WTC11 (cell line): ENCODE measurements around the gene TRIM59. TPM values are rescaled to one million over a fixed set of nuclear protein-coding genes. Genes with fewer than 3 reads are reported as not detected.

Experiments used
- ATAC-seq: fragments of 200-7000 bp; cut with Tn5 transposase; 2 replicates; pipeline ENCODE4 v1.10.0; 2021; ENCODE audit warnings: mild to moderate bottlenecking, moderate library complexity
- CTCF ChIA-PET: fragments of 300-600 bp; sonication (Branson Sonifier 250); formaldehyde crosslinking; loops from one replicate; lab custom pipeline; 2021; ENCODE audit warnings: antibody characterized with exemption; lab: Charles Lee
- POLR2A ChIA-PET: fragments of 350-600 bp; sonication (Branson Sonifier 250); formaldehyde crosslinking; loops from one replicate; lab custom pipeline; 2021; ENCODE audit warnings: antibody characterized with exemption; lab: Charles Lee
- DNase-seq: peaks from one replicate; pipeline ENCODE4 v3.0.0; 2021; ENCODE audit warnings: low spot score
- H3K27ac Mint-ChIP-seq: 2 replicates; pipeline ENCODE4 v1.8.0; 2021; ENCODE audit warnings: mixed read lengths
- H3K27me3 Mint-ChIP-seq: 2 replicates; pipeline ENCODE4 v1.8.0; 2021; ENCODE audit warnings: low read depth, mild to moderate bottlenecking, moderate library complexity, mixed read lengths
- H3K36me3 Mint-ChIP-seq: 2 replicates; pipeline ENCODE4 v1.8.0; 2021; ENCODE audit warnings: mixed read lengths
- H3K4me1 Mint-ChIP-seq: 2 replicates; pipeline ENCODE4 v1.8.0; 2022; ENCODE audit warnings: mixed read lengths
- H3K4me3 Mint-ChIP-seq: 2 replicates; pipeline ENCODE4 v1.8.0; 2021; ENCODE audit warnings: mild to moderate bottlenecking, moderate library complexity, mixed read lengths
- H3K9me3 Mint-ChIP-seq: 2 replicates; pipeline ENCODE4 v1.8.0; 2021; ENCODE audit warnings: mixed read lengths
- CBFB ChIP-seq: sonication (generic); formaldehyde crosslinking; IDR thresholded peaks from 2 replicates; pipeline ENCODE4 v1.8.1; 2022; ENCODE audit warnings: mild to moderate bottlenecking, low read depth, missing genetic modification reagents
- HMGA2 ChIP-seq: fragments of 250-450 bp; sonication (Bioruptor Pico); IDR thresholded peaks from 2 replicates; pipeline ENCODE4 v1.4.0; 2021; ENCODE audit warnings: mild to moderate bottlenecking, moderate library complexity
- KAT7 ChIP-seq: sonication (generic); formaldehyde crosslinking; IDR thresholded peaks from 2 replicates; pipeline ENCODE4 v1.8.1; 2023; ENCODE audit warnings: missing genetic modification reagents, mild to moderate bottlenecking, borderline replicate concordance
- MYBL2 ChIP-seq: sonication (generic); formaldehyde crosslinking; IDR thresholded peaks from 2 replicates; pipeline ENCODE4 v1.8.1; 2023; ENCODE audit warnings: mild to moderate bottlenecking, moderate library complexity, missing genetic modification reagents
- NR1H2 ChIP-seq: sonication (generic); formaldehyde crosslinking; IDR thresholded peaks from 2 replicates; pipeline ENCODE4 v1.9.0; 2021; ENCODE audit warnings: mild to moderate bottlenecking, moderate library complexity, missing genetic modification reagents
- NR2C2 ChIP-seq: sonication (generic); formaldehyde crosslinking; IDR thresholded peaks from 2 replicates; pipeline ENCODE4 v1.8.0; 2022; ENCODE audit warnings: mild to moderate bottlenecking, missing genetic modification reagents
- NR3C1 ChIP-seq: sonication (generic); formaldehyde crosslinking; conservative IDR thresholded peaks from 2 replicates; pipeline ENCODE4 v1.8.1; 2023; ENCODE audit warnings: low read depth, mild to moderate bottlenecking, missing genetic modification reagents
- OVOL2 ChIP-seq: fragments of 250-450 bp; sonication (Bioruptor Pico); IDR thresholded peaks from 2 replicates; pipeline ENCODE4 v1.9.0; 2021; ENCODE audit warnings: mild to moderate bottlenecking, borderline replicate concordance
- SOX15 ChIP-seq: fragments of 250-450 bp; sonication (Bioruptor Pico); IDR thresholded peaks from 2 replicates; pipeline ENCODE4 v1.9.0; 2021; ENCODE audit warnings: mild to moderate bottlenecking
- SP1 ChIP-seq: sonication (generic); formaldehyde crosslinking; conservative IDR thresholded peaks from 2 replicates; pipeline ENCODE4 v1.8.1; 2022; ENCODE audit warnings: missing genetic modification reagents
- TCF7 ChIP-seq: sonication (generic); formaldehyde crosslinking; IDR thresholded peaks from 2 replicates; pipeline ENCODE4 v1.8.0; 2022; ENCODE audit warnings: mild to moderate bottlenecking, low read depth, missing genetic modification reagents, moderate library complexity
- TEAD1 ChIP-seq: sonication (generic); formaldehyde crosslinking; IDR thresholded peaks from 2 replicates; pipeline ENCODE4 v1.8.0; 2022; ENCODE audit warnings: mild to moderate bottlenecking, missing genetic modification reagents
- ZNF138 ChIP-seq: sonication (generic); formaldehyde crosslinking; conservative IDR thresholded peaks from 2 replicates; pipeline ENCODE4 v1.8.1; 2022; ENCODE audit warnings: mild to moderate bottlenecking, moderate library complexity, missing genetic modification reagents
- ZNF232 ChIP-seq: sonication (generic); formaldehyde crosslinking; IDR thresholded peaks from 2 replicates; pipeline ENCODE4 v1.8.0; 2022; ENCODE audit warnings: mild to moderate bottlenecking, missing genetic modification reagents
- ZNF263 ChIP-seq: sonication (generic); formaldehyde crosslinking; IDR thresholded peaks from 2 replicates; pipeline ENCODE4 v1.8.1; 2022; ENCODE audit warnings: low read depth, mild to moderate bottlenecking, moderate library complexity, missing genetic modification reagents
- ZNF317 ChIP-seq: sonication (generic); formaldehyde crosslinking; IDR thresholded peaks from 2 replicates; pipeline ENCODE4 v1.8.1; 2023; ENCODE audit warnings: low read depth, mild to moderate bottlenecking, moderate library complexity, missing genetic modification reagents, borderline replicate concordance
- ZNF416 ChIP-seq: fragments of 250-450 bp; sonication (Bioruptor Pico); IDR thresholded peaks from 2 replicates; pipeline ENCODE4 v1.9.0; 2021; ENCODE audit warnings: mild to moderate bottlenecking, inconsistent platforms
- total RNA-seq: library from RNA; stranded (reverse); gene quantifications from 3 replicates; pipeline ENCODE4 v1.2.3, GENCODE V29; 2021
- TF ChIP-seq, protein P1 (sequence below): sonication (generic); formaldehyde crosslinking; IDR thresholded peaks from 2 replicates; pipeline ENCODE4 v1.8.1; 2023; ENCODE audit warnings: mild to moderate bottlenecking, missing genetic modification reagents, moderate library complexity
- TF ChIP-seq, protein P2 (sequence below): sonication (generic); formaldehyde crosslinking; IDR thresholded peaks from 2 replicates; pipeline ENCODE4 v1.8.0; 2023; ENCODE audit warnings: mild to moderate bottlenecking, missing genetic modification reagents
- TF ChIP-seq, protein P3 (sequence below): sonication (generic); formaldehyde crosslinking; IDR thresholded peaks from 2 replicates; pipeline ENCODE4 v1.8.1; 2022; ENCODE audit warnings: mild to moderate bottlenecking, missing genetic modification reagents, moderate library complexity, borderline replicate concordance
- TF ChIP-seq, protein P4 (sequence below): sonication (generic); formaldehyde crosslinking; IDR thresholded peaks from 2 replicates; pipeline ENCODE4 v1.8.1; 2022; ENCODE audit warnings: mild to moderate bottlenecking, moderate library complexity, missing genetic modification reagents
- TF ChIP-seq, protein P5 (sequence below): sonication (generic); formaldehyde crosslinking; IDR thresholded peaks from 2 replicates; pipeline ENCODE4 v1.8.0; 2022; ENCODE audit warnings: mild to moderate bottlenecking, missing genetic modification reagents
- TF ChIP-seq, protein P6 (sequence below): sonication (generic); formaldehyde crosslinking; IDR thresholded peaks from 2 replicates; pipeline ENCODE4 v1.8.1; 2023; ENCODE audit warnings: mild to moderate bottlenecking, moderate library complexity, missing genetic modification reagents
- TF ChIP-seq, protein P7 (sequence below): sonication (generic); formaldehyde crosslinking; IDR thresholded peaks from 2 replicates; pipeline ENCODE4 v1.8.1; 2023; ENCODE audit warnings: mild to moderate bottlenecking, missing genetic modification reagents
- TF ChIP-seq, protein P8 (sequence below): fragments of 250-450 bp; sonication (Bioruptor Pico); IDR thresholded peaks from 2 replicates; pipeline ENCODE4 v1.9.0; 2021; ENCODE audit warnings: mild to moderate bottlenecking
- TF ChIP-seq, protein P9 (sequence below): fragments of 250-450 bp; sonication (Bioruptor Pico); IDR thresholded peaks from 2 replicates; pipeline ENCODE4 v2.1.2; 2022; ENCODE audit warnings: mild to moderate bottlenecking, moderate library complexity

TRIM59 gene
- total RNA-seq, 1 experiment from 2014 or later = 32.4 TPM

DNA sequence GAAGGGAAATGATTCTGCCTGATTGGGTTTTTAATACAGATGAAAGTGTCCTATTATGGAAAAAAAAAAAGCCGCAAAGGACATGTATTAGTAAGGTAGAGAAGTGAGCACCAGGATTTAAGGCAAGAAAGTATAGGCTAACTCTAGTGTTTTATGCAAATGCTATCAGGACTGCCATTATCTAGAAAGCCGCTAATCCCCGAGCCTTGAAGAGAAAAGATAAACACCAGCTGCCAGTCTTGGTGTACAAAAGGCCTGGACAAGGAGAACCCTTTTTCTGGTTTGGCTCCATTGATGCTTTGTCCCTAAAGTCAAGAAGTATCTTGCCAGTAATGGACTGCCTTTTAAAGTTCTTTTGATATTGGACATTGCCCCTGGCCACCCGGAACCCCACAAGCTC, 8.6 kb upstream of the TRIM59 start:
- CTCF ChIA-PET = interaction anchor here (0.6 kb wide), 1 partner anchor 16 kb away, joined by 3 read pairs; no protein-coding TSS in a partner anchor
- peaks cover 40% of the 10 kb centered on the region for H3K27me3 Mint-ChIP-seq
- no peak overlapping the region for H3K4me3 Mint-ChIP-seq
- ATAC-seq (no peak), DNase-seq (no peak)
- no peaks in the 10 kb centered on the region for H3K36me3 Mint-ChIP-seq
- H3K4me1 Mint-ChIP-seq = no peaks in the 10 kb centered on the region; the same call in 1 of the 2 replicates
- TF ChIP-seq MYBL2 (CRISPR knock-in tag) (no peak), SP1 (CRISPR knock-in tag) (no peak), KAT7 (CRISPR knock-in tag) (no peak), TCF7 (CRISPR knock-in tag) (no peak), ZNF317 (no peak), NR1H2 (CRISPR knock-in tag) (no peak), ZNF263 (CRISPR knock-in tag) (no peak), ZNF232 (CRISPR knock-in tag) (no peak), NR3C1 (no peak), ZNF138 (no peak), OVOL2 (CRISPR knock-in tag) (no peak)
- TF ChIP-seq, protein P1, sequence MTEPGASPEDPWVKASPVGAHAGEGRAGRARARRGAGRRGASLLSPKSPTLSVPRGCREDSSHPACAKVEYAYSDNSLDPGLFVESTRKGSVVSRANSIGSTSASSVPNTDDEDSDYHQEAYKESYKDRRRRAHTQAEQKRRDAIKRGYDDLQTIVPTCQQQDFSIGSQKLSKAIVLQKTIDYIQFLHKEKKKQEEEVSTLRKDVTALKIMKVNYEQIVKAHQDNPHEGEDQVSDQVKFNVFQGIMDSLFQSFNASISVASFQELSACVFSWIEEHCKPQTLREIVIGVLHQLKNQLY = no peak
- TF ChIP-seq, protein P2, sequence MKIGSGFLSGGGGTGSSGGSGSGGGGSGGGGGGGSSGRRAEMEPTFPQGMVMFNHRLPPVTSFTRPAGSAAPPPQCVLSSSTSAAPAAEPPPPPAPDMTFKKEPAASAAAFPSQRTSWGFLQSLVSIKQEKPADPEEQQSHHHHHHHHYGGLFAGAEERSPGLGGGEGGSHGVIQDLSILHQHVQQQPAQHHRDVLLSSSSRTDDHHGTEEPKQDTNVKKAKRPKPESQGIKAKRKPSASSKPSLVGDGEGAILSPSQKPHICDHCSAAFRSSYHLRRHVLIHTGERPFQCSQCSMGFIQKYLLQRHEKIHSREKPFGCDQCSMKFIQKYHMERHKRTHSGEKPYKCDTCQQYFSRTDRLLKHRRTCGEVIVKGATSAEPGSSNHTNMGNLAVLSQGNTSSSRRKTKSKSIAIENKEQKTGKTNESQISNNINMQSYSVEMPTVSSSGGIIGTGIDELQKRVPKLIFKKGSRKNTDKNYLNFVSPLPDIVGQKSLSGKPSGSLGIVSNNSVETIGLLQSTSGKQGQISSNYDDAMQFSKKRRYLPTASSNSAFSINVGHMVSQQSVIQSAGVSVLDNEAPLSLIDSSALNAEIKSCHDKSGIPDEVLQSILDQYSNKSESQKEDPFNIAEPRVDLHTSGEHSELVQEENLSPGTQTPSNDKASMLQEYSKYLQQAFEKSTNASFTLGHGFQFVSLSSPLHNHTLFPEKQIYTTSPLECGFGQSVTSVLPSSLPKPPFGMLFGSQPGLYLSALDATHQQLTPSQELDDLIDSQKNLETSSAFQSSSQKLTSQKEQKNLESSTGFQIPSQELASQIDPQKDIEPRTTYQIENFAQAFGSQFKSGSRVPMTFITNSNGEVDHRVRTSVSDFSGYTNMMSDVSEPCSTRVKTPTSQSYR (CRISPR knock-in tag) = no peak
- TF ChIP-seq, protein P3, sequence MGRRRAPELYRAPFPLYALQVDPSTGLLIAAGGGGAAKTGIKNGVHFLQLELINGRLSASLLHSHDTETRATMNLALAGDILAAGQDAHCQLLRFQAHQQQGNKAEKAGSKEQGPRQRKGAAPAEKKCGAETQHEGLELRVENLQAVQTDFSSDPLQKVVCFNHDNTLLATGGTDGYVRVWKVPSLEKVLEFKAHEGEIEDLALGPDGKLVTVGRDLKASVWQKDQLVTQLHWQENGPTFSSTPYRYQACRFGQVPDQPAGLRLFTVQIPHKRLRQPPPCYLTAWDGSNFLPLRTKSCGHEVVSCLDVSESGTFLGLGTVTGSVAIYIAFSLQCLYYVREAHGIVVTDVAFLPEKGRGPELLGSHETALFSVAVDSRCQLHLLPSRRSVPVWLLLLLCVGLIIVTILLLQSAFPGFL (CRISPR knock-in tag) = no peak
- TF ChIP-seq, protein P4, sequence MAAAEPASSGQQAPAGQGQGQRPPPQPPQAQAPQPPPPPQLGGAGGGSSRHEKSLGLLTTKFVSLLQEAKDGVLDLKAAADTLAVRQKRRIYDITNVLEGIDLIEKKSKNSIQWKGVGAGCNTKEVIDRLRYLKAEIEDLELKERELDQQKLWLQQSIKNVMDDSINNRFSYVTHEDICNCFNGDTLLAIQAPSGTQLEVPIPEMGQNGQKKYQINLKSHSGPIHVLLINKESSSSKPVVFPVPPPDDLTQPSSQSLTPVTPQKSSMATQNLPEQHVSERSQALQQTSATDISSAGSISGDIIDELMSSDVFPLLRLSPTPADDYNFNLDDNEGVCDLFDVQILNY (CRISPR knock-in tag) = no peak
- TF ChIP-seq, protein P5, sequence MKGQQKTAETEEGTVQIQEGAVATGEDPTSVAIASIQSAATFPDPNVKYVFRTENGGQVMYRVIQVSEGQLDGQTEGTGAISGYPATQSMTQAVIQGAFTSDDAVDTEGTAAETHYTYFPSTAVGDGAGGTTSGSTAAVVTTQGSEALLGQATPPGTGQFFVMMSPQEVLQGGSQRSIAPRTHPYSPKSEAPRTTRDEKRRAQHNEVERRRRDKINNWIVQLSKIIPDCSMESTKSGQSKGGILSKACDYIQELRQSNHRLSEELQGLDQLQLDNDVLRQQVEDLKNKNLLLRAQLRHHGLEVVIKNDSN (CRISPR knock-in tag) = no peak
- POLR2A ChIA-PET = interaction anchor here (0.7 to 3.5 kb wide), 2 partner anchors 9 to 23 kb away, joined by 6 to 12 read pairs; partner anchors contain the start of gene TRIM59
- no peak overlapping the region for H3K27ac Mint-ChIP-seq
- H3K9me3 Mint-ChIP-seq = peaks cover 12% of the 10 kb centered on the region

DNA sequence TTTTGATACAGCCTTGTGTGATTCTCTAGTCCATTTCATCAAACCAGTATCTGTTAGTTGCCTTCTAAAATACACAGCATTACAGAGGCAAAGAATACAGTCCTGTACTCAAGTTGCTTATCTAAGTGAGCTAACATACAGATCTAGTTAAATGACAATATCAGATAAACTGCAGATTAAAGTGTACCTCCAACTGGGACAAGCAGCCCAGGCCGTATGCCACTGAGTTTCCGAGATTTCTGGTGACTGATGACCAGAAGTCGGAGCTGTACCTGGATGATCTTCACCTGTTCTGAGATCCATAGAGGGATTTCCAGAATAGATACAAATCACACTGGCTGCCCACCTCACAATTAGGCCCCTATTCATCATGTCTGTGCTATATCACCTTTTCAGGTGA, 6.3 kb upstream of the TRIM59 start:
- ATAC-seq = no peak
- peaks cover 7% of the 10 kb centered on the region for H3K9me3 Mint-ChIP-seq
- no peak overlapping the region for H3K4me3 Mint-ChIP-seq
- H3K27ac Mint-ChIP-seq = no peak overlapping the region
- H3K4me1 Mint-ChIP-seq = 0 out of 2 replicates have a peak, but pooled peaks cover 2% of the 10 kb centered on the region
- no peak for DNase-seq
- H3K36me3 Mint-ChIP-seq = no peaks in the 10 kb centered on the region
- peaks cover 20% of the 10 kb centered on the region for H3K27me3 Mint-ChIP-seq
- CTCF ChIA-PET = no interaction called here
- POLR2A ChIA-PET = interaction anchor here (0.7 kb wide), 1 partner anchor 464 kb away, joined by 3 read pairs; no protein-coding TSS in a partner anchor
- TF ChIP-seq TEAD1 (CRISPR knock-in tag) = no peak
- no peak for TF ChIP-seq ZNF416 (CRISPR knock-in tag)
- TF ChIP-seq HMGA2 (CRISPR knock-in tag) = no peak
- no peak for TF ChIP-seq SOX15 (CRISPR knock-in tag)
- TF ChIP-seq, protein P6, sequence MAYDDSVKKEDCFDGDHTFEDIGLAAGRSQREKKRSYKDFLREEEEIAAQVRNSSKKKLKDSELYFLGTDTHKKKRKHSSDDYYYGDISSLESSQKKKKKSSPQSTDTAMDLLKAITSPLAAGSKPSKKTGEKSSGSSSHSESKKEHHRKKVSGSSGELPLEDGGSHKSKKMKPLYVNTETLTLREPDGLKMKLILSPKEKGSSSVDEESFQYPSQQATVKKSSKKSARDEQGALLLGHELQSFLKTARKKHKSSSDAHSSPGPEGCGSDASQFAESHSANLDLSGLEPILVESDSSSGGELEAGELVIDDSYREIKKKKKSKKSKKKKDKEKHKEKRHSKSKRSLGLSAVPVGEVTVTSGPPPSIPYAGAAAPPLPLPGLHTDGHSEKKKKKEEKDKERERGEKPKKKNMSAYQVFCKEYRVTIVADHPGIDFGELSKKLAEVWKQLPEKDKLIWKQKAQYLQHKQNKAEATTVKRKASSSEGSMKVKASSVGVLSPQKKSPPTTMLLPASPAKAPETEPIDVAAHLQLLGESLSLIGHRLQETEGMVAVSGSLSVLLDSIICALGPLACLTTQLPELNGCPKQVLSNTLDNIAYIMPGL (CRISPR knock-in tag) = no peak
- TF ChIP-seq, protein P7, sequence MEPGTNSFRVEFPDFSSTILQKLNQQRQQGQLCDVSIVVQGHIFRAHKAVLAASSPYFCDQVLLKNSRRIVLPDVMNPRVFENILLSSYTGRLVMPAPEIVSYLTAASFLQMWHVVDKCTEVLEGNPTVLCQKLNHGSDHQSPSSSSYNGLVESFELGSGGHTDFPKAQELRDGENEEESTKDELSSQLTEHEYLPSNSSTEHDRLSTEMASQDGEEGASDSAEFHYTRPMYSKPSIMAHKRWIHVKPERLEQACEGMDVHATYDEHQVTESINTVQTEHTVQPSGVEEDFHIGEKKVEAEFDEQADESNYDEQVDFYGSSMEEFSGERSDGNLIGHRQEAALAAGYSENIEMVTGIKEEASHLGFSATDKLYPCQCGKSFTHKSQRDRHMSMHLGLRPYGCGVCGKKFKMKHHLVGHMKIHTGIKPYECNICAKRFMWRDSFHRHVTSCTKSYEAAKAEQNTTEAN (CRISPR knock-in tag) = no peak
- TF ChIP-seq CBFB (CRISPR knock-in tag) = no peak
- TF ChIP-seq, protein P8, sequence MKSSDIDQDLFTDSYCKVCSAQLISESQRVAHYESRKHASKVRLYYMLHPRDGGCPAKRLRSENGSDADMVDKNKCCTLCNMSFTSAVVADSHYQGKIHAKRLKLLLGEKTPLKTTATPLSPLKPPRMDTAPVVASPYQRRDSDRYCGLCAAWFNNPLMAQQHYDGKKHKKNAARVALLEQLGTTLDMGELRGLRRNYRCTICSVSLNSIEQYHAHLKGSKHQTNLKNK (CRISPR knock-in tag) = no peak
- TF ChIP-seq NR2C2 = no peak
- TF ChIP-seq, protein P9, sequence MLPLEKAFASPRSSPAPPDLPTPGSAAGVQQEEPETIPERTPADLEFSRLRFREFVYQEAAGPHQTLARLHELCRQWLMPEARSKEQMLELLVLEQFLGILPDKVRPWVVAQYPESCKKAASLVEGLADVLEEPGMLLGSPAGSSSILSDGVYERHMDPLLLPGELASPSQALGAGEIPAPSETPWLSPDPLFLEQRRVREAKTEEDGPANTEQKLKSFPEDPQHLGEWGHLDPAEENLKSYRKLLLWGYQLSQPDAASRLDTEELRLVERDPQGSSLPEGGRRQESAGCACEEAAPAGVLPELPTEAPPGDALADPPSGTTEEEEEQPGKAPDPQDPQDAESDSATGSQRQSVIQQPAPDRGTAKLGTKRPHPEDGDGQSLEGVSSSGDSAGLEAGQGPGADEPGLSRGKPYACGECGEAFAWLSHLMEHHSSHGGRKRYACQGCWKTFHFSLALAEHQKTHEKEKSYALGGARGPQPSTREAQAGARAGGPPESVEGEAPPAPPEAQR (CRISPR knock-in tag) = no peak
